ENCODE results near the gene CNOT10.

The CNOT10 gene

GRCh38 chr3:32708672-32709283, 23.8 kb downstream of the CNOT10 start:
- H3K27ac ChIP-seq: no peak overlapping the region
- TF ChIP-seq CTCF (IDR thresholded peaks at IDR 0.05) (no peak), ZFX (IDR thresholded peaks at IDR 0.05; ENCODE audit: borderline replicate concordance) (no peak)

GRCh38 chr3:32709346-32709745, 24.4 kb downstream of the CNOT10 start:
- no peak overlapping the region for H3K27ac ChIP-seq

GRCh38 chr3:32712506-32713055, 27.6 kb downstream of the CNOT10 start:
- TF ChIP-seq ZFX (IDR thresholded peaks at IDR 0.05; ENCODE audit: borderline replicate concordance): no peak
- TF ChIP-seq CTCF (IDR thresholded peaks at IDR 0.05): no peak
- H3K27ac ChIP-seq: no peak overlapping the region

More at GRCh38 chr3:32709346-32709745, 24.4 kb downstream of the CNOT10 start:
- no peak for TF ChIP-seq CTCF (IDR thresholded peaks at IDR 0.05)
- TF ChIP-seq ZFX (IDR thresholded peaks at IDR 0.05; ENCODE audit: borderline replicate concordance): no peak

GRCh38 chr3:32713181-32713580, 28.2 kb downstream of the CNOT10 start:
- no peak for TF ChIP-seq CTCF (IDR thresholded peaks at IDR 0.05)
- TF ChIP-seq ZFX (IDR thresholded peaks at IDR 0.05; ENCODE audit: borderline replicate concordance): no peak
- H3K27ac ChIP-seq: no peak overlapping the region

GRCh38 chr3:32719335-32719734, 34.3 kb downstream of the CNOT10 start:
- TF ChIP-seq ZFX (IDR thresholded peaks at IDR 0.05; ENCODE audit: borderline replicate concordance) (no peak), CTCF (IDR thresholded peaks at IDR 0.05) (no peak)

GRCh38 chr3:32719931-32720330, 34.9 kb downstream of the CNOT10 start:
- H3K27ac ChIP-seq: no peak overlapping the region
- TF ChIP-seq CTCF (IDR thresholded peaks at IDR 0.05) (no peak), ZFX (IDR thresholded peaks at IDR 0.05; ENCODE audit: borderline replicate concordance) (no peak)

More at GRCh38 chr3:32719335-32719734, 34.3 kb downstream of the CNOT10 start:
- no peak overlapping the region for H3K27ac ChIP-seq

GRCh38 chr3:32725721-32726120, 40.7 kb downstream of the CNOT10 start:
- H3K27ac ChIP-seq: no peak overlapping the region
- TF ChIP-seq CTCF (IDR thresholded peaks at IDR 0.05): no peak
- no peak for TF ChIP-seq ZFX (IDR thresholded peaks at IDR 0.05; ENCODE audit: borderline replicate concordance)

Data from 22Rv1 (cell line).